Right kidney (tissue), 1 donor: Measurements from ENCODE around the gene RHCE.
"Not testable (repeated sequence)": the region's sequence is repeated elsewhere in the genome, so short reads cannot be mapped to it uniquely, and the experiment has no call there.

Experiments used
- DNase-seq: peaks from one replicate; pipeline ENCODE4 v3.0.0-alpha.2; 2016

RHCE gene

GRCh38 chr1:25397549-25397948 lies 23.1 kb downstream of the RHCE start:
- DNase-seq, result not testable (repeated sequence)

- no peak for DNase-seq
Measured at GRCh38 chr1:25392841-25393240, 27.8 kb downstream of the RHCE start.

GRCh38 chr1:25389721-25390120 lies 30.9 kb downstream of the RHCE start:
- not testable (repeated sequence) for DNase-seq

- not testable (repeated sequence) for DNase-seq
Measured at GRCh38 chr1:25388691-25389090, 31.9 kb downstream of the RHCE start.

- DNase-seq, result not testable (repeated sequence)
Measured at GRCh38 chr1:25387096-25387495, 33.5 kb downstream of the RHCE start.

- DNase-seq, result not testable (repeated sequence)
Measured at GRCh38 chr1:25383875-25384274, 36.8 kb downstream of the RHCE start.

GRCh38 chr1:25383090-25383489 lies 37.5 kb downstream of the RHCE start:
- not testable (repeated sequence) for DNase-seq

- not testable (repeated sequence) for DNase-seq
Measured at GRCh38 chr1:25382543-25382942, 38.1 kb downstream of the RHCE start.

GRCh38 chr1:25378367-25378766 lies 42.3 kb downstream of the RHCE start:
- DNase-seq, result not testable (repeated sequence)

GRCh38 chr1:25371757-25372156 lies 48.9 kb downstream of the RHCE start:
- DNase-seq, result not testable (repeated sequence)

- not testable (repeated sequence) for DNase-seq
Measured at GRCh38 chr1:25369691-25370271, 50.8 kb downstream of the RHCE start.

- DNase-seq, result no peak
Measured at GRCh38 chr1:25369241-25369640, 51.4 kb downstream of the RHCE start.

GRCh38 chr1:25362634-25363559 lies 57.7 kb downstream of the RHCE start:
- DNase-seq, result not testable (repeated sequence)

GRCh38 chr1:25361901-25362300 lies 58.7 kb downstream of the RHCE start:
- no peak for DNase-seq

GRCh38 chr1:25360596-25361581 lies 59.7 kb downstream of the RHCE start:
- no peak for DNase-seq

GRCh38 chr1:25356848-25357247 lies 63.8 kb downstream of the RHCE start:
- no peak for DNase-seq

- no peak for DNase-seq
Measured at GRCh38 chr1:25356441-25356840, 64.2 kb downstream of the RHCE start.

GRCh38 chr1:25355841-25356395 lies 64.7 kb downstream of the RHCE start:
- no peak for DNase-seq

- no peak for DNase-seq
Measured at GRCh38 chr1:25349606-25350005, 71.0 kb downstream of the RHCE start.

GRCh38 chr1:25347556-25347955 lies 73.1 kb downstream of the RHCE start:
- DNase-seq, result no peak

GRCh38 chr1:25343872-25344271 lies 76.8 kb downstream of the RHCE start:
- DNase-seq, result no peak

GRCh38 chr1:25342846-25343245 lies 77.8 kb downstream of the RHCE start:
- DNase-seq, result no peak
